Endothelial cell (in vitro differentiated cells): ENCODE measurements around the gene ADAMTS19. TPM values are rescaled to one million over a fixed set of nuclear protein-coding genes. Genes with fewer than 3 reads are reported as not detected.
"Not testable (repeated sequence)": the region's sequence is repeated elsewhere in the genome, so short reads cannot be mapped to it uniquely, and the experiment has no call there.

Experiments used
- DNase-seq: peaks from one replicate; pipeline ENCODE4 v3.0.0; 2021; ENCODE audit warnings: low spot score
- H3K27ac Mint-ChIP-seq: one replicate; pipeline ENCODE4 v1.8.0; 2021; ENCODE audit warnings: mixed read lengths, inconsistent platforms; ENCODE audit not compliant: unreplicated experiment
- H3K27me3 Mint-ChIP-seq: one replicate; pipeline ENCODE4 v1.8.0; 2021; ENCODE audit warnings: mild to moderate bottlenecking, moderate library complexity, mixed read lengths, inconsistent platforms; ENCODE audit not compliant: unreplicated experiment
- H3K36me3 Mint-ChIP-seq: one replicate; pipeline ENCODE4 v1.8.0; 2021; ENCODE audit warnings: mild to moderate bottlenecking, low read depth, mixed read lengths, inconsistent platforms; ENCODE audit not compliant: unreplicated experiment
- H3K4me1 Mint-ChIP-seq: one replicate; pipeline ENCODE4 v1.8.0; 2021; ENCODE audit warnings: mild to moderate bottlenecking, mixed read lengths, inconsistent platforms; ENCODE audit not compliant: unreplicated experiment
- H3K4me3 Mint-ChIP-seq: one replicate; pipeline ENCODE4 v1.8.0; 2021; ENCODE audit warnings: mild to moderate bottlenecking, mixed read lengths, inconsistent platforms; ENCODE audit not compliant: unreplicated experiment
- H3K9me3 Mint-ChIP-seq: one replicate; pipeline ENCODE4 v1.8.0; 2021; ENCODE audit warnings: mixed read lengths, inconsistent platforms; ENCODE audit not compliant: unreplicated experiment
- CTCF ChIP-seq: fragments of 200-600 bp; sonication (generic); IDR thresholded peaks from one replicate; pipeline ENCODE4 v1.5.0; 2021; ENCODE audit warnings: antibody characterized with exemption; ENCODE audit not compliant: unreplicated experiment
- total RNA-seq: library from RNA; stranded (reverse); fragmentation: NEBNext Ultra II Directional; extraction: Animal tissue kit (Norgen Biotek cat#: 25700); gene quantifications from one replicate; pipeline ENCODE4 v1.2.1, GENCODE V29; 2021; ENCODE audit not compliant: unreplicated experiment

Gene ADAMTS19
- total RNA-seq, 1 donor from 2014 or later = 6.9 TPM

DNA sequence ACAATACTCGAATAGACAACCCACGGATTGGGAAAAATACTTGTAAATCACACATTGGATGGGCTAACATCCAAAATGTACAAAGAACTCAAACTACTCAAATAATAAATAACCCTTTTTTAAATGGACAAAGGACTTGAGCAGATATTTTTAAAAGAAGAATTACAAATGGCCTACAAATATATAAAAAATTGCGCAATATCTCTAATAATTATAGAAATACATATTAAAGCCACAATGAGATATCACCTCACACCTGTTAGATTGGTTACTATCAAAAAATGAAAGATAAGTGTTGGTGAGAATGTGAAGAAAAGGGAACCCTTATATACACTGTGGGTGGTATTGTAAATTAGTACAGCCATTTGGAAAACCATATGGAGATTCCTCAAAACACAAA lies 40.8 kb upstream of the ADAMTS19 start:
- DNase-seq = no peak
- no peak for TF ChIP-seq CTCF
- Mint-ChIP-seq H3K4me3 (no peak overlapping the region), H3K36me3 (no peaks in the 10 kb centered on the region), H3K9me3 (no peaks in the 10 kb centered on the region), H3K27ac (no peak overlapping the region), H3K4me1 (no peaks in the 10 kb centered on the region), H3K27me3 (no peaks in the 10 kb centered on the region)

DNA sequence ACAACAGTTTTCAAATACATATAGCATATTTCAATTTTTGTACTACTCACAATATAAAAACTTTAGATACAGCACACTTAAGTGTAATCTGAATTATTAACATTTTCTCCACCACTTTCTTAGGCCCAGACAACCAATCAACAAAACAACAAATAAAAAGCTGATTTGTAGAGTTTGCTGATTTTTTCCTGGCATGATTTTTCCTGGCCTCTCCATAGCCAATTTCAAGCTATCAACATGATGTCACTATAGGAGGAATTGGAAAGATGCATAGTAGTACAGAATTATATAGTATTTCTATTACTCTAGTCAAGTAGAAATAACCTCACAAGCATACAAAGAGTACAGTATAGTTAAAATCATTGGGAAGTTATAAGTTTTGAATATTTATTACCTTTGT lies 35.1 kb upstream of the ADAMTS19 start:
- TF ChIP-seq CTCF = no peak
- Mint-ChIP-seq H3K4me1 (no peaks in the 10 kb centered on the region), H3K4me3 (no peak overlapping the region), H3K27me3 (no peaks in the 10 kb centered on the region), H3K27ac (no peak overlapping the region), H3K36me3 (no peaks in the 10 kb centered on the region), H3K9me3 (no peaks in the 10 kb centered on the region)
- no peak for DNase-seq

- H3K4me1 Mint-ChIP-seq = no peaks in the 10 kb centered on the region
- H3K27me3 Mint-ChIP-seq = no peaks in the 10 kb centered on the region
- TF ChIP-seq CTCF = no peak
- DNase-seq = no peak
- H3K36me3 Mint-ChIP-seq = no peaks in the 10 kb centered on the region
- H3K27ac Mint-ChIP-seq = no peak overlapping the region
- no peaks in the 10 kb centered on the region for H3K9me3 Mint-ChIP-seq
- no peak overlapping the region for H3K4me3 Mint-ChIP-seq
Observed at GRCh38 chr5:129426071-129426470, 34.0 kb upstream of the ADAMTS19 start.

DNA sequence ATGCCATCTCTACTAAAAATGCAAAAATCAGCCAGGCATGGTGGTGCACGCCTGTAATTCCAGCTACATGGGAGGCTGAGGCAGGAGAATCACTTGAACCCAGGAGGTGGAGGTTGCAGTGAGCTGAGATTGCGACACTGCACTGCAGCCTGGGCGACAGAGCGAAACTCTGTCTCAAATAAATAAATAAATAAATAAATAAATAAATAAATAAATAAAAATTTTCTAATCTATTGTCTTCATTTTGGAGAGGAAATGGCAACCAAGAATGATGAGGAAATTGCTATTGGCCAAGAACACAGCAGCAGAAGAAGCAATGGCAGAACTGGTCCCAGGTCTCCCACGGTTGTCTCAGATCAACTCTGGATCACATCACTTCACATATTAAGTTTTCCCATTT lies 31.5 kb upstream of the ADAMTS19 start:
- not testable (repeated sequence) for H3K9me3 Mint-ChIP-seq, H3K27ac Mint-ChIP-seq, H3K36me3 Mint-ChIP-seq, DNase-seq, H3K4me1 Mint-ChIP-seq, H3K4me3 Mint-ChIP-seq, H3K27me3 Mint-ChIP-seq

- Mint-ChIP-seq H3K27me3 (no peaks in the 10 kb centered on the region), H3K36me3 (no peaks in the 10 kb centered on the region), H3K27ac (no peak overlapping the region), H3K9me3 (no peaks in the 10 kb centered on the region), H3K4me1 (no peaks in the 10 kb centered on the region), H3K4me3 (no peak overlapping the region)
- TF ChIP-seq CTCF = no peak
- no peak for DNase-seq
Observed at GRCh38 chr5:129431406-129431805, 28.7 kb upstream of the ADAMTS19 start.

DNA sequence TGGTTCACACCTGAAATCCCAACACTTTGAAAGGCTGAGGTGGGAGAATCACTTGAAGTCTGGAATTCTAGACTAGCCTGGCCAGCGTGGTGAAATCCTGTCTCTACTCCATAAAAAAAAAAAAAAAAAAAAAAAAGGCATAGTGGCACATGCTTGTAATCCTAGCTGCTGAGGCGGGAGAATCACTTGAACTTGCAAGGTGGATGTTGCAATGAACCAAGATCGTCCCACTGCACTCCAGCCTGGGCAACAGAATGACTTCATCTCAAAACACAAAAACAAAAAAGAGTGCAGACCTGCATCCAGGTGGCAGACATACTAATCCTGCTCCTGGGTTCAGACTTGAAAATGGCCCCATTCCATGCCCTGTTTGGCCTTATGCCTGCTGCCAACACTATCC lies 21.8 kb upstream of the ADAMTS19 start:
- Mint-ChIP-seq H3K4me3 (no peak overlapping the region), H3K27ac (no peak overlapping the region), H3K36me3 (no peaks in the 10 kb centered on the region), H3K27me3 (no peaks in the 10 kb centered on the region), H3K4me1 (no peaks in the 10 kb centered on the region), H3K9me3 (no peaks in the 10 kb centered on the region)
- no peak for DNase-seq
- no peak for TF ChIP-seq CTCF
